HG02798 (cell line): ENCODE data around the gene OSCAR.
"Not testable (repeated sequence)": the region's sequence is repeated elsewhere in the genome, so short reads cannot be mapped to it uniquely, and the experiment has no call there.

Source experiments
- ATAC-seq: cut with Tn5 transposase; IDR thresholded peaks from one replicate; pipeline ENCODE4 v1.9.1; 2021; ENCODE audit warnings: mild to moderate bottlenecking; ENCODE audit not compliant: unreplicated experiment, poor library complexity

Gene OSCAR

DNA sequence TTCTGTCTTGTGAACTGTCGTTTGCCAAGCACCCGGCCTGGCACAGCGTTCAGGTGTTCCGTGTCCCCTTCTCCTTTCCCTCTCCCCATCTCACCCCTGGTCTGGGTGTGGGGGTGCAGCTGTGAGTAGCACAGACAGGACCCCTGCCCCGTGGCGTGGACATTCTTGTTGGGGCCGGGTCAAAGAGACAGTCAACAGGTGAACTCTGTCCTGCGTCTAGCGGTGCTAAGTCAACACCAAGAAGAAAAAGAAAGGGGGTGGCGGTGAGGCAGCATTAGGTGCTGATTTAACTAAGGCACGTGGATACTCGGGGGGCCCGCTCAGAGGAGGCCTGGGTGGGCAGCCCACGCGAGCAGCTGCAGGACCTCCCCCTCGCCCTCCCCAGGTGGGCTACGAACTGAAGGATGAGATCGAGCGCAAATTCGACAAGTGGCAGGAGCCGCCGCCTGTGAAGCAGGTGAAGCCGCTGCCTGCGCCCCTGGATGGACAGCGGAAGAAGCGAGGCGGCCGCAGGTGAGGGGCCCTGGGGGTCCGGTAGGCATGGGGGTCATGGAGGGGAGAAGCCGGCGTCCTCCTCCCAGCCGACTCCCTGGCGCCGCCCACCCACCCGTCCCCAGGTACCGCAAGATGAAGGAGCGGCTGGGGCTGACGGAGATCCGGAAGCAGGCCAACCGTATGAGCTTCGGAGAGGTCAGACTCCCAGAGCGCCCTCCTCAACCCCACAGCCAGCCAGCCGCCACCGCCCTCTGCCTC lies 27.3 kb upstream of the OSCAR start:
- ATAC-seq = no peak

DNA sequence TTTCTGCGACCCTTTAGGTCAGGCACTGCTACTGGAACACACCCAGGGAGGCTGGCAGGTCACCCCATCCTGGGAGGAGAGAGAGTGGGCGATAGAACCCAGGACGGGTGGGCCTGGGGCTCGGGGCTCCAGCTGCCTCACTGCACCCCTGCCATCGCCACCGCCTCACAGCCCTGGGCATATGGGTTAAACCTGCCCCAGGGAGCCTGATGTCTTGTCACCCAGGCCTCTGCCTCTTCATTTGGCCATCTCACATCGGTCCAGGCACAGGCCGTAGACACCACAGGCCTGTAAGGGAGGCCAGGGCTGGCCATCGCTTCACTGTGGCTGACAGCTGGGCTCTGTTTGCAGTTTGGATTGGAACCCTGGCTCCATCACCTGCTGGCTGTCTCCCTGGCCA lies 25.1 kb upstream of the OSCAR start:
- ATAC-seq = no peak

DNA sequence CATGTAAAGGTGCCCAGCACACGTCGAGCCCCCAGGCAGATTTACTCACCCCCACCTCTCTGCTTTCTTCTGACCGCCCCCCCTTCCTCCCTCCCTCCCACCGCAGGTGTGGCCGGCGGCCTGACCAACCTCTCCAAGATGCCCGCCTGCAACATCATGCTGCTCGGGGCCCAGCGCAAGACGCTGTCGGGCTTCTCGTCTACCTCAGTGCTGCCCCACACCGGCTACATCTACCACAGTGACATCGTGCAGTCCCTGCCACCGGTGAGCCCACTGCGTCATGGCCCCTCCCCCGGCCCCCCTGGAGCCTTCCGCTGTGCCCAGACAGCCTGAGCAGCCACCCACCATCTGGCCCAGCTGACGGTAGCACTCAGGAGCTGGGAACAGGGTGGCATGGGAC lies 23.8 kb upstream of the OSCAR start:
- no peak for ATAC-seq

DNA sequence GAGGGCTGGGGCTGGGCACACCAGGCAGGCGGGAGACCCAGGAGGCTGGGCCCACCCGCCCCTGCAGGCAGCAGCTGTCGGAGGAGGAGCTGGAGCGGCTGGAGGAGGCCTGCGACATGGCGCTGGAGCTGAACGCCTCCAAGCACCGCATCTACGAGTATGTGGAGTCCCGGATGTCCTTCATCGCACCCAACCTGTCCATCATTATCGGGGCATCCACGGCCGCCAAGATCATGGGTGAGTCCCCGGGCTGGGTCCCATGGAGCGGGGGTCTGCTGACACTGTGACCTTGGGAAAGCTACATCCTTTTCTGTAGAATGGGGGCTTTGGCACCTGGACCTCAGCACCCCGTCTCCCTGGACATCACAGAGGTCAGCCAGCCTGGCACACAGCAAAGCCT lies 23.1 kb upstream of the OSCAR start:
- no peak for ATAC-seq

DNA sequence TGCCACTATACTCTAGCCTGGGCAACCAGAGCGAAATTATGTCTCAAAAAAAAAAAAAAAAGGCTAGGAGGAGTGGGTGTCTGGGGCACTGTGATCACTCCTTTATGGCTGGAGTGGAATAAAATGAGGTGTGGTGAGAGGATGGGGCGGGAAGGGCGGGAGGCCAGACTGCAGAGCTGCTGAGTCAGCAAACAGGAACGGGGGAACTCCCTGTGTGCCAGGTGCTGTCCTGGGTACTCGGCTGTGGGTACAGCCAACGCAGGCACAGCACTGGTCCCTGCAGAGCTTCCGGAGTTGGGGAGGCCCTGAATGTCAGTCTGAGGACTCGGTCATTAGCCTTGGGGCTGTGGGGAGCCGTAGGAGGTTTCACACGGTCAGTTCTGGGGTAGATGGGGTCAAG lies 20.7 kb upstream of the OSCAR start:
- no peak for ATAC-seq

DNA sequence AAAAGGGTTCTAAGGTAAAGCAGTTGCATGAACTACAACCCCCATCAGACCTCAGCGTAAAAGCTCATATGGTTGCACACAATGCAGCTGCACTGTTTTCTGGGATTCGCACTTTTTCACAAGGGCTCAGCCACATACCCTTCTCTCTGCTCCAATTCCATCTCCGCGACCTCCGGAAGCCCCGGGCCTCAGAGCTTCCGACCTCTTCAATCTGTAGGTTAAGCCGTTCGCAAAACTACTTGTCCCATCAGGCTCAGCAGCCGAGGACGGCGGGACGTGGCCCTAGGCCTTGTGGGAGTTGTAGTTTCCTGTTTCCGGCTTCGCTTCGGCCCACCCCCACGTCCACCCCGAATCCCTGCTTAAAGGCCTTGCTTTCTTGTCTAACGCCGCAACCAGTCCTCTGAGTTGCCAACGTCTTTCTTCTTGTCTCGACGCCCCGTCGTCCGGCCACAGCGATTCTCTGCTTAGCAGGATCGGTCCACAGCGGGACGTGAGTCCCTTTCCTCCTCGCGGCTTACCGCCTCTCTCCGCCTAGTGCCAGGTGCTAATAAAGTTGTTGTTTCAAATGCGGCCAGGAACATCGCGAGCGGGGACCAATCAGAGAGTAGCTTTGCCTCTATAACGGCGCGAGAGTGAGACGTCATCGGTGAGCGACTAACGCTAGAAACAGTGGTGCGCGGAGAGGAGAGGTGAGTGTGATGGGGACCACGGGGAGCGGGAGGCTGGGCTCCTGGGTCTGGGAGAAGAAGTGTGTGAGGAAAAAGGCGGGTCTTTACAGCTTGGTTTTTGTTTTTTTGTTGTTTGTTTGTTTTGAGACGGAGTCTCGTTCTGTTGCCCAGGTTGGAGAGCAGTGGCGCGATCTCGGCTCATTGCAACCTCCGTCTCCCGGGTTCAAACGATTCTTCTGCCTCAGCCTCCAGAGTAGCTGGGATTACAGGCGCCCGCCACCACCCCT lies 14.8 kb upstream of the OSCAR start, which contains the start of the genes PRPF31 and TFPT:
Gene PRPF31, plus strand, starts transcription at position 646 of the 955 bp plus-strand sequence. CDS start 2,525 bp downstream, outside the sequence.
Gene TFPT, minus strand, starts transcription at position 549 of the 955 bp plus-strand sequence. Its CDS starts 388 bp downstream, at position 161.
- ATAC-seq = peak; percentile 88

DNA sequence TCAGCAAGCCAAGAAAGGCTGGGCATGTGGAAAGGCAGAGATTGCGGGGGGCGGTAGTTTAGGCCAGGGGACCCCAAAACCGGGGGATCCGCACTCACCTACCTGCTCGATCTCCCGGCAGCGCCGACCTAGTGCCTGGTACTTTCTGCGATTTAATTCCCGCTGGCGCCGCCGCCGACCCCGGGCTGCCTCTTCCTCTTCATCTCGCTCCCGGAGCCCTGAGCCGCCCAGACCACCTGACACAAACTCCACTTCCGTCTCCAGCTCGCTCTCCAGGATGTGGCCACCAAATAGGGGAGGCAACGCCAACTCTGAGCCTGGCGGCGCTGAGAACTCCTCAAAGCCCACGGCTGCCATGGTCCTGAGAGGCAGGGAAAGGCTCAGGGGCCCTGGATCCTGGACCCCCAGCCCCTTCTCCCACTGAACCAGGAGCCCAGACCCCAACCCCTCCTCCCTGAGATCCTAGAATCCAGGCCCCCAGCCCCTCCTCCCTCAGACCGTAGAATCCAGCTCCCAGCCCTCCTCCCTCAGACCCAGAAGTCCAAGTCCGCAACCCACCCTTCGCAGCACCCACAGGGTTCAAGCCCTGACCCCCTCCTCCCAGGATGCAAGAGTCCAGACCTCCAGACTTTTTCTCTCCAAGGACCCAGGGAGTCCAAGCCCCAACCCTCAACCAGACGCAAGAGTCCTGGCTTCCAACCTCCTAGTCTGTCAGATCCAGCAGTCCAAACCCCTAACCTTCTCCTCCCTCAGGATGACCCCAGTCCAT lies 13.9 kb upstream of the OSCAR start:
- ATAC-seq = no peak

DNA sequence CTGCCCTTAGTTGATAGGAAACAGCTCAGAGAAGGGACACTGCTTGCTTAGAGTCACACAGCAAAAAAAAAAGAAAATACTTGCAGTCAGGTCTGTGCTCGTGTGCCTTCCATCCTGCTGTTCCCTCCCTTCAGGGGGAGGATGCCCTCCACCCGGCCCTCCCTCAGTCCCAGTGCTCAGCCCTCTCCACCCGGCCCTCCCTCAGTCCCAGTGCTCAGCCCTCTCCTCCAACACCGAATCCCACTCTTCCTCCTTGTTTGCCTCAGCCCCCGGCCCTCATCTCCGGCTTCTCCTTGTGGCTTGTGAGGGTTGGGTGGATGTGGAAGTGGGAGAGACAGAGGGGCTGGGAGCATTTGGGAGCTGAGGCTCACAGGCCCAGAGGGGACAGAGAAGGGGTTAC lies 9.0 kb upstream of the OSCAR start:
- ATAC-seq = no peak

DNA sequence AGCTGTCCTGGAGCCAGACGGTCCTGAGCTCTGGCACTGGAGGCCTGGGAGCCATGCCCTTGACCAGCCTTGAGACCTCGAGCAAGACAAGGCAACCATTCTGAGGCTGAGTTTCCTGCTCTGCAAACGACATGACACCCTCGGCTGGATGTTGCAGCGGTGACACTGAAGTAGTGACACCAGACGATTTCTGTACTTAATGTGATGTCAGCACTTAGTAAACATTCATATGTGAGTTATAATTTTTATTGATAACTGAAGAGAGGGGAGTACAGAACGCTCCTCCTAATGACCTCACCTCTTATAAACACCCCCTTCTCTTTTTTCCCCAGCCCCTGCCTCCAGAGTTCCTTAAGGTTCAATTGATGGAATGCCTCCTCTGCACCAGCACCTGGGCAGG lies 7.9 kb upstream of the OSCAR start:
- ATAC-seq = no peak

DNA sequence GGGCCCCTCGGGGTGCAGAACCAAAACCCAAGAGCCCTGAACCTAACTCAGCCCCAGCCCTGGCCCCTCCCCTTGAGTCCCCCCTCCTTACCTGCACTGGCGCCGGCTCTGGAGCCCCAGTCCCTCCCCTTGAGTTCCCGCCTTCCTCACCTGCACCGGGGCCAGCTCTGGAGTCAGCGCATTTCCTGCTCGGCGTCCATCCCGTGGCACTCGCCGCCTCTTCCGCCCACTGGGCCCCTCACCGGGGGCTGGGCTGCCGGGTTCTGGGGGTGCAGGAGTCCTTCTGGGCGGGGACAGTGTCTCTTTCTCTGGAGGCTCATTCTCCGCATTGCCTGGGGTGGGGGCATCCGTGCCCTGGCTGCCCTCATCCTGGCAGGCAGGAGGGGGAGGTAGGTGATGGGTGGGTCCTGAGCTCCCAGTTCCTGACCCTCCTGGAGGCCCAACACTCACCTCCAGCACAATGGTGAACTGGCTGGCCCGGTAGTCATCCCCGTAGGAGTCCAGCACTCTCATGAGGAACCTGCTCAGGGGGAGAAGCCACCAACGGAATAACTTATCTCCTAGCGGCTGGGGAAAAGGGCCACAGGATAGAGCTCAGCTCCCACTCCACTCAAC lies 7.4 kb upstream of the OSCAR start:
- ATAC-seq = no peak

DNA sequence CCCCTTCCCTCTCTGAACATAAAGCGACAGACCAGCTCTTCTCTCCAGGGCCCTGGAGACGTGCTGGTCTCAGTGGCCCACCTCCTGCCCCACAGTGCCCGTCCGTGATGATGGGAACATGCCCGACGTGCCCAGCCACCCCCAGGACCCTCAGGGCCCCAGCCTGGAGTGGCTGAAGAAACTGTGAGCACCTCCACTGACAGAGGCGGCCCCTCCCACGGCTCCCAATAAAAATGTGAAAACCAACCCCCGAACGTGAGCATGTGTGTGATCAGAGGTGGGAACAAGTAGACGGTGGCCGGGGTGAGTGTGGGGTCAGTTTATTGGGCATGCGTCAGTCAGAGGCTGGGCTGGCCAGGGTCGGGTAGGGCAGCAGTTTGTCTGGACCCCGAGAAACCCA lies 6.1 kb upstream of the OSCAR start:
- no peak for ATAC-seq

DNA sequence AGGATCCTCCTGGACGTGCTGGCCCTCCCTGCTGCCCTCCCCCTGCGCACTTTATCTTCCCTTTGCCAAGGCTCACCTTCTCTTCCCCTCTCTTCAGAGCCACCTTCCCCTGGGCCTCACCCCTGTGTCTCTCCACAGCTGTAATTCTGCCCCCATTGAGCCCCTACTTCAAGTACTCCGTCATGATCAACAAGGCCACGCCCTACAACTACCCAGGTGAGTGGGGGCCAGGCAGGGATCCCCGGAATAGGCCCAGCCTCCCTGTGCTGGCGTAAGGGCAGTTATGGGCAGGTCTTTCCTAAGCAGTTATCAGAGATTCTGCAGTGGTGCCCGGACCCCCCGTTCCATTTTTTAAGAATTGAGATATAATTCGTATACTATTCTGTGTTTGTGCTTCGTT lies 5.2 kb upstream of the OSCAR start:
- ATAC-seq = no peak

DNA sequence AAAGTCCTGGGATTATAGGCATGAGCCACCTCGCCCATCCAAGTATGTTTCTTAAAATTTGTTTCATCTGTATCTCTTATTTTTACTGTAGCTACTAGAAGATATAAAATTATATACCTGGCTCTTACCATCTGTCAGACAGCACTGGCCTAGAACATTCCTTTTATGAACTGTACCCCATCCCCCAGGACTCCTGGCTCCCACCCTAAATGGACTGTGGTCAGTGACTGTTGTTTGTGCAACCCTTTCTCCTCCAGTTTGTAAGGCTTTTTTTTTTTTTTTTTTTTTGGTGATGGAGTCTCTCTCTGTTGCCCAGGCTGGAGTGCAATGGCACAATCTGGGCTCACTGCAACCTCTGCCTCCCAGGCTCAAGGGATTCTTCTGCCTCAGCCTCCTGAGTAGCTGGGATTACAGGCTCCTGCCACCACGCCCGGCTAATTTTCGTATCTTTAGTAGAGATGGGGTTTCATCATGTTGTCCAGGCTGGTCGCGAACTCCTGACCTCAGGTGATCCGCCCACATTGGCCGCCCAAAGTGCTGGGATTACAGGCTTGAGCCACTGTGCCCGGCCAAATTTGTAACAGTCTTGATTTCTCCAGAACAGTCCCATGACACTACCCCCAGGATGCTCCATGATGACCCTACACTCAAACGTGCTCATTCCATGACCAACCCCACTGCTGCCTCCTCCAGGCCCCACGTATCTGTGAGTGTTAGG lies 4.6 kb upstream of the OSCAR start:
- ATAC-seq = no peak

DNA sequence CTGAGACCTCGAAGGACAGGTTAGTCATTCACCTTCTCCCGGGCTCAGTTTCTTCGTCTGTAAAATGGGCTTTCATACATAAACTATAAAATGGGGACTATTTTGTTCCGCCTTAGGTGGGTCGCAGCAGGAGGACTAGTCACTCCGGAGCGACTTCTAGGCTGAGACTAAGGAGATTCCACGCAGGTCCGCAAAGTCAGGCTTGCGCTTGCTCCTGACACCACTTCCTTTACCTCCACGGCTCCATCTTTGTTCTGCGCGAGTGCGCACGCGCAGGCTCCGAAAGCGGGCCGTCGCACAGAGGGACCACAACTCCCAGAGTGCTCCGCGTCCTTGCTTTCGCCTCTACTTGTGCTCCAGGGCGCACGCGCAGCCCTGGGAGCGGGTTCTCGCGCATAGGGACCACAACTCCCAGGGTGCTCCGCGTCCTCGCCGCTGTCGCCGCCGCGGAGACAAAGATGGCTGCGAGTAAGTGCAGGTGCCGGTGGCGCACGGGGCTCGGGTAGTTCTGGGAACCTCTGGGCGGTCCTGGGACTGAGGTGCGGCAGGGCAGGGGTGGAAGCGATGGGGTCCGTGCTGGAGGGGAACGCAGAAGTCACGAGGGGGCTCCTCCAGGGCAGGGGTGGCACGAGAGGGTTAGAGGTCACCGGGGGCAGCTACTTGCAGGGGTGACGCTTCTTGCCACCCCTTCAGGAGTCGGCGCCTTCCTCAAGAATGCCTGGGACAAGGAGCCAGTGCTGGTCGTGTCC lies 2.0 kb upstream of the OSCAR start, which contains the start of gene NDUFA3:
Gene NDUFA3, plus strand, starts transcription at position 435 of the 749 bp plus-strand sequence. Its CDS starts 24 bp downstream, at position 459.
- ATAC-seq = peak; percentile 99

DNA sequence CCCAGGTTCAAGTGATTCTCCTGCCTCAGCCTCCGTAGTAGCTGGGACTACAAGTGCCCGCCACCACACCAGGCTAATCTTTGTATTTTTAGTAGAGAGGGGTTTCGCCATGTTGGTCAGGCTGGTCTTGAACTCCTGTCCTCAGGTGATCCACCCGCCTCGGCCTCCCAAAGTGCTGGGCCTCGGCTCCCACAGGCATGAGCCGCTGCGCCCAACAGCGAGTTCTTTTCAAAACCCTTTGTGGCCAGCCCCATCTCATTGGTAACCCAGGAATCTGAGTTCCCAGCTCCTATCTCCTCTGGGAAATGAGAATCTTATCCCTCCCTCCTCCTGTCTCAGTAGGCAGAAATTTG lies 724 bp downstream of the OSCAR start:
- ATAC-seq = not testable (repeated sequence)

DNA sequence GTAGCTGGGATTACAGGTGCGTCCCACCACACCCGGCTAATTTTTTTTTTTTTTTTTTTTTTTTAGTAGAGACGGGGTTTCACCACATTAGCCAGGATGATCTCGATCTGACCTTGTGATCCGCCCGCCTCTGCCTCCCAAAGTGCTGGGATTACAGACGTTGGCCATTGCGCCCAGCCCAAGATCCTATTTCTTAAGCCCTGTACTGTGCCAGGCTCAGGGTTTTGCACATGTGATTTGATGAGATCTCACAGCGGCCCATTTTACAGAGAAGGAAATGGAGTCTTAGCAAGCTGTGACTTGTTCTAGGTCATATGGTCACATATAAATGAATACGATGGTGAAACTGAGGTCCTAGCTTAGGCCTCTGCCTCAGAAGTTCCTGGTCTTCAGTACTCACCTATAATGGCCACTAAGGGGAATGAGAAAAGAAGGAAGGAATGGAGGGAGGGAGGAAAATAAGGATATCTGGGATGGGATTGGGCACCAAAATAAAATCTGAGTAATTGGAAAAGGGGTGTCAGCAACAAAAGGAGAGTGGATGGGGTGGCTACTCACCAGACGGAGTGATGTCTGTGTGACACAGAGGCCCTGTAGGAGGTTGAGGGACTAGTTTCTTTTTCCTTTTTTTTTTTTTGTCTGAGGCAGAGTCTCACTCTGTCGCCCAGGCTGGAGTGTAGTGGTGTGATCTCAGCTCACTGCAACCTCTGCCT lies 1.3 kb downstream of the OSCAR start:
- no peak for ATAC-seq

DNA sequence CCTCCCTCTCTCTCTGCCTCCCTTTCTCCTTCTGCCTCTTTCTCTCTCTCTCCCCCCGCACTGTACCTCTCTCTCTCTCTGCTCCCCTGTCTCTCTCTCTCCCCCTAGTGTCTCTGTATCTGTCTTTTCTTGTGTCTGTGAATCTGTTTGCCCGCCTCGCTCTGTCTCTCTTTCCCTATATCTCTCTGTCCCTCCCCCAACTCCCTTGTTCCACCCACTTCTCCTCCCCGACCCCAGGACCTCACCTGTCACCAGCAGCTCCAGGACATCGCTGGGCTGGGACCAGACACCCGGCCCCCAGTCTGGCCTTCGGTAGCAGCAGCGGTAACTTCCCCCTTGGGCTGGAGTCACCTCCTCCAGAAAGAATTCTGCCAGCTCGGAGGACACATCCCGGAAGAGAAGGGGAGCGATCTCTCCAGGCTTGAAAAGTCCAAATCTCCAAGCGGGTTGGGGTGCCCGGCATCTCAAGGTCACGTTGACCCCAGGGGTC lies 3.9 kb downstream of the OSCAR start:
- ATAC-seq = no peak
